CD1c-positive myeloid dendritic cell (primary cell): ENCODE data around the gene NFYC.
A peak's percentile ranks its signal among the peaks of the same experiment; 100 is the strongest.

Experiments
- DNase-seq: peaks from one replicate; pipeline ENCODE4 v3.0.0-alpha.2; 2016; ENCODE audit errors: extremely low spot score

The NFYC gene

DNA sequence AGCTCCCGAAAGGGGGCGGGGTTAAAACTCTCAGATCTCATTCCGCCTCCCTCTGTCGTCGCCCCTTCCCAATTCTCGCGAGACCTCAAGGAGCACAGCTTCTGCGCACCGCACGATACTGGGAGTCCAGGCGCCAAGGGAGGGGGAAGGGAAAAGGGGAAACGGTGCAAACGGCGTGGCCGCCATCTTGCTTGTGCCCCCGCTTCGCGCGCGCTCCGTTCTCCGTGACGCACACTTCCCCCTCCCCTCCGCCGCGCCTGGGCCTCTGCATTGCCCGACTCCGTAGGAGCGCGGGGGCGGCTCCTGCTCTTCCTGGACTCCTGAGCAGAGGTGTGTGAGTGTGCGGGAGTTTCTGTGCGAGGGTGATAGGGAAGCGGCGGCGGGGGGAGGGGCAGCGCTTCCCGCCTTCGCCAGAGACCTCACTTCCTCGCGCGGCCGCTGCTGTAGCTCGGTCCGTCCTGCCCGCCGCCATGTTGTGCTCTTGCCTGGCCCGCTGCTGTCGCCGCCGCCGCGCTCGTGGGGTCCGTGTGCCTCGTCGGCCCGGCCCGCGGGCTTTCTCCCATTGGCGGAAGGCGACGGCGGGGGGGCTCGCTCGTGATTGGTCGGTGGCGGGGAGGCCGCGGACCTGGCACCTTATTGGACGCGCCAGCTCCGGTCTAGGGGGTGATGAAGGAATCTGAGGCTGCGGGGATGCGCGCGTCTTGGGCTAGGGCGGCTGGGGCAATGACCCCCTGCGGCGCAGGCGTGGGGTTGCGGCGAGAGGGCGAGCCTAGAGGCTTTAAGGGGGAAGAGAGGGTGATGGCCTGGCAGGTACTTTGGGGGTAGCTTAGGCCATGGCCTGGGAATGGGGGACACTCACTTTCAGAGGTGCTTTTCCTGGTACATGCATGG is at the start of gene NFYC:
NFYC (plus strand) TSS at position 167 of the 891 bp plus-strand sequence. CDS start 47,140 bp downstream, outside the sequence.
- peak; percentile 100 for DNase-seq

DNA sequence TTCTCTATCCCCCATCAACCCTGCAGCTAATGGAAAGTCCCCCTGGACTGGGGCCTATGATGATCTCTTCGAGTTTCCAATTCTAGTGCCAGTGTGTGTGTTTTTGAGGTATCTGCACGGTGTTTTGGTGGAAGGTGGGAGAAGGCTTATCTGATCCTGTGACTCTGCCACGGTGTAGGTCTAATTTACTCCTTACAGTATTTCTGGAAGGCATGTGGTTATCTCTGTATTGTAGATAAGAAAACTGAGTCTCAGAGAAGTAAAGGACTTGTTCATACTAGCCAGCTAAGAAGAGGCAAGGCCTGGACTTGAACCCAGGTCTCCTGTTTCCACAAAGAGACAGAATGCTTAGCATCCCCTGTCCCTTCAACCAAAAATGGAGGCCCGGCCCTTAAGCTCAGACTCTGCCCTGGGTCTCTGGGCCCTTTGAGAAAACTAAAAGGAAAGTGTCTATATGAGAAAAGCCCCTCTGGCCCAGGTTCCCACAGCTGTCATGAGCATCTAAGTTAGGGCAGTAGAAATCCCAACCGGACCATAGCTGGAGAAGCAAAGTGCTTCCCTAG is 46.3 kb upstream of the NFYC start:
- no peak for DNase-seq

DNA sequence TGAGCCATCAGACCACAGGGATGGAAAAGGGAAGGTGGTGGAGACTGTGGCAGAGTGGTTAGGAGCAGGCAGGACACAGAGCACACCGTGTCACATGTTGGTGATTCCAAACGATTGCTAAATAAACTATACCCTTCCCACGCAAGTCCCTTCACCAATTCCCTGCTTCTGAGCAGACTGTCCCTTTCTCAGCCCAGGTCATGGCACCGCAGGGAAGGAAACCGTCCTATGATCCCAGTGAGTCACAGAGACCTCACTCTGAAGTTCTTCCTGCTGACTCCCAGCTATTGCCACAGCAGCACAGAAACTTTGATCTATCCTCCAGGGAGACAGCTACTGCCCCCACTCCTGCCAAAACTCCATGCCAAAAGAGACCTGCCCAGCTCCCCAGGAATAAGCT is 45.2 kb upstream of the NFYC start:
- peak; percentile 22 for DNase-seq

DNA sequence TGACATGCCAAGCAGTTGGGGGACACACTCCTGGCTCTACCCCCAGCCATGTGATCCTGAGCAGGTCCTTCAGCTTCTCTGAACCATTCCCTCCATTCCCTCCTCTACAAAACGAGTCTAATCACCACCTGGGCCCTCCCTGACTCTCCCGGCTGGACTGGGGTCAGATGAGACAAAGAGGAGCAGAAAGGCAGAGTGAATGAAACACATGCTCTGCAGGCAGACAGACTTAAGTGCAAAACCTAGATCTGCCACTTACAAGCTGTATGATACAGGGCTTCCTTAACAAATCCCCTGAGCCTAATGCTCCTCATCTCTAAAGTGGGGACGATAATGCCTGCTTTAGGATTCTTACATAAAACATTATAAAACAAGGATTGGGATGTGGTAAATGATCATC is 43.3 kb upstream of the NFYC start:
- no peak for DNase-seq

DNA sequence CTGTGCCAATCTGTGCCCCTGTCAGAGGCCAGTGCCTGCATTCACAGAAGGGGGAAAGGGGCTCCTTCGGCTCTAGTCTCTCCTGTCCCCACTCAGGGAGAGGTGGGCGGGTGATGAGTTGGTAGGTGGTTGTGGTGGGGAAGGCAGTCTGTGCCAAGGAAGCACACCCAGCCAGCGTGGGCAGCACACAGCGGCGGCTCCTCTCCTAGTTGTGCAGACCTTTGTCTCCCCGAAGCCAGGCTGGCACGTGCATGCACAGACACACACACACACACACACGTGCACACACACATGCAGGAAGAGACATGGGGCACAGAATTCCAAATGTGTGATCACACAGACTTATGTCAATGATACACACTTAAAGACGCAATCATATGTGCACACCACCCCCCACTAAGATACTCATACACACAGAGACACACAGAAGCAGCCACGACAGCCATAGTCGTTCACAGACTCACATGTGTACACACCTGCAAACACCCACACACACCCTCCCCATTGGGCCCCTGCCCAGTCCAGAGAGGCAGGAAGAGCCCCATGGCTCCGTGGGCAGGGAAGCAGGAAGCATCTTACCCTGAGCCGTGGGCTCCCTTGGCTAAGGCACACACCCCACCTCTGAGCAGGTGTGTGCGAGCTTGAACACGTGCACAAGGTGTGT is 42.4 kb upstream of the NFYC start:
- DNase-seq = no peak

DNA sequence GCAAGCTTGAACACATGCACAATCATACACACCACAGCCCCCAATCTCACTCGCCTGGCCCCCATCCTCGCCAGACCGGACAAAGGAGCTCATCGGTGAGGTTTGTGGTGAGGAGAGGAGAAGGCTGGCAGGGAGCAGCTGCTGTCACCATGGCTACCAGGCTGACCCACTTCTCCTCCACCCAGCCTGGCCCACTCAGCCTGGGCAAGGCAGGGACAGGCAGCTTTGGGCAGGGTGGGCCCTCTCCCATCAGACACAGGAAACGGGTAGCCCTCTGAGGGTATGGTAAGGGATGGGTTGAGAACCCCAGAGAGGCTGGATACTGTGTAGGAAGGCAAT is 41.9 kb upstream of the NFYC start:
- no peak for DNase-seq

DNA sequence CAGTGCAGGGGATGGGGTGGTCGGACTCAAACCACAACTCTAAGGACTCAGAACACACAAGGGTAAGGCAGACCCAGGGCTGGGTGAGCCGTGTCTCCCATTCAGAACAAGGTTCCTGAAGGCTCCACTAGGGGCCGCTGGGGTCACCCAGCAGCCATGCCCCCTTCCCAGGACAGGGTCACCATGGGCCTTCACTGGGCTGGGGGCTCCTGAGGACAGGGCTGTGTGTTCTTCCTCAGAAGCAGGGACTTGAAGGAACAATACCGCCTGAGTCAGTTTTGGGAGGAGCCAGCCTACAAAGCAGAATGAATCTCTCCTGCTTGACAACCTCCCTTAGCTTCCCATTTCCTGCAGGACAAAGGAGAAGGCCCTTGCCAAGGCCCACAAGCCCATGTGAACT is 41.4 kb upstream of the NFYC start:
- peak; percentile 37 for DNase-seq

DNA sequence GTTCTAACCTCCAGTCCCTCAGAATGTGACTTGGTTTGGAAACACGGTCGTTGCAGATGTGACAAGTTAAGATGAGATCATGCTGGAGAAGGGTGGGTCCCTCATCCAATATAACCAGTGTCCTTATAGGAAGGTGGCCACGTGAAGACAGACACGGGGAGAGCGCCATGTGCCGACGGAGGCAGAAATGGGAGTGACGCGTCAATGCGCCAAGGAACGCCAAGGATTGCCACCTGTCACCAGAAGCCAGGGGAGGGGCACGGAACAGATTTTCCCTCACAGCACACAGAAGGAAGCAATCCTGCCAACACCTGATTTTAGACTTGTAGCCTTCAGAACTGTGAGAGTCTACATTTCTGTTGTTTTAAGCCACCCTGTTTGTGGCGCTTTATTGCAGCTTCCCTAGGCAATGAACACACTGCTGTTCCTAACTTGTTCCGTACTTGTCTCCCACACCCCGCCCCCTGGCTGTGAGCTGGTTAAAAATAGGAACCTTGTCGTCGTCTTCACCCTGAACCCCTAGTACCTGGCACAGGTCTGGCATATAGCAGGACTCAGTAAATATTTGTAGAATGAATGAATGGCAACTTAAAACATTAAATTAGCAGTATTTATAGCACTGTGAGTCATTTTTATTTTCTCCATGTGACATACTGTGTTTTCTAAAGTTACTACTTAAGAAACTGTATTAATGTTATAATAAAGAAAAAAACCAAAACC is 40.2 kb upstream of the NFYC start:
- no peak for DNase-seq

DNA sequence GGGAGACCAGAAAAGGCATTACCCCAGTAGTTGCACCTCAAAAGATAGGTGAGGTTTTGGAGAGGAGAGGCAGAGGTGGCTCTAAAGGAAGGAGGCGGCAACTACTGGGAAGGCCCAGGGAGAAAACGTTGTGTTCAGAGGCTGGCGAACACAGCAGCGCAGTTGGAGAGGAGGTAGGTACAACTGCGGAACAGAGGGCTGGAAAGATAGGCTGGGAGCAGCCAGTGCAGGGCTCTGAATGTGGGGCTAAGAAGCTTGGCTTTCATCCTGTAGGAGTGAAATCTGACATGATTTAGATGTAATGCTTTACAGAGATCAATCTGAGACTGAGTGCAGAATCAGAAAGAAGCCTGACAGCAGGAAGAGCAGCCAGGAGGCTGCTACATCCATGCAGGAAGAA is 39.0 kb upstream of the NFYC start:
- no peak for DNase-seq

DNA sequence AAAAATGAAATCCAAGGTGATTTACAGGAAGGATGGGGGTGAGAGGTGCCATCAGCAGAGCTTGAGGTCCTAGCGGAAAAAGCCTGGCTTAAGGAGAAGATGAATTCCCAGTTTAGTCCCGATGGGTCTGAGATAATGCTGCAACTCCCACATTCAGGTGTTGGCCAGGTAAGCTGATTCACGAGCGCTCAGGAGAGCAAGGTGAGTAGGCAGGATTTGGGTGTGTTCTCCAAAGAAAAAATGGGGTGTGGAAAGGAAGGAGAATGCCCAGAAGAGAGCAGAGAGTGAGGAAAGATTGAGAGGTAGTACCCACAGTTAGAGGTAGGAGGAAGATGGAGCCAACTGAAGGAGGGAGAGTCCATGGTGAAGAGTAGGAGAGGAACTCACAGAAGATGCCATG is 38.5 kb upstream of the NFYC start:
- no peak for DNase-seq

DNA sequence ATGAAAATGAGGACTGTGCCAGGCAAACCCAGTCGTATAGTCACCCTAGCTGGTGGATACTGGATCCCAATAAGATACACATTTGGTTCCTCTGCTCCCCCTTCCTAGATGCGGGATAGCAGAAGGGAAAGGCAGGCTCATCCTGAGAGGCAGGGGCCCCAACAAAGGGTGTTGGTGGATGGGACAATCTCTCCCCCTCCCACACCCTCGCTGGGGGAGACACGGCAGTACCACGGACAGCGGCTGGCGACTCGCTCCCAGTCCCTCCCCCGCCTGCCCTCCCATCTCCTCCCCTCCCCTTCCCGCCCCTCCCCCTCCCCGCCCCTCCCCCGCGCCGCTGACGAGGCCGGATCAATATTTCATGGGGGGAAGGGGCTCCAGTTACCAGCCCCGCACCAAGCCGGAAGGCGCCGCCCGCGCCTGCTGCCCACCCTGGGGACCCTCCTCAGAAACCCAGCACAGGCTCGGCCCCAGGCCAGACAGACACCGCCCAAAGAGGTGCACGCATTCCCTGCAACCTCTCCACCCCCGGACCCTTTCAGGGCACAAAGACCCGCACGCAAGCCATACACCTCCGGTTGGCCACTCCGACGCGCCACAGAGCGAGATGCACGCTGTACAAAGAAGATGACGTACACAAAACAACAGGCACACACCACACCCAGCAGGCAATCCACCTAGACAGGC is 37.5 kb upstream of the NFYC start:
- DNase-seq = no peak

DNA sequence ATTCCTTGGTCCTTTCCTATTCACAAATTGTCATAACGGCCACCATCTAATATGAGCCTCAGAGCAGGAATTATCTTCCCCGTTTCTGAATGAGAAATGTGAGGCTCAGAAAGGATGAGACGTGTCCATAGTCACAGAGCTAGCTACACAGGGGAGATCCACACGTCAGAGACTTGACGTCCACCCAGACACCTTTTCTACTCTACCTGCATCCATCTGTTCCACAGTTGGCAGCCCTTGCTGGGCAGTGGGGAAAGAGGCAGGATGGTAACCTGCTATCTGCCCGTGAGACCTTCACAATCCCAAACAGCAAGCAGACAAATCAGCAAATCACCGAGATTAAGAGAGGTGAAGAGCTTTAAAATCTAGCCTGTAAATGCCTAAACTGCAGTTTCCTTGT is 34.5 kb upstream of the NFYC start:
- no peak for DNase-seq

DNA sequence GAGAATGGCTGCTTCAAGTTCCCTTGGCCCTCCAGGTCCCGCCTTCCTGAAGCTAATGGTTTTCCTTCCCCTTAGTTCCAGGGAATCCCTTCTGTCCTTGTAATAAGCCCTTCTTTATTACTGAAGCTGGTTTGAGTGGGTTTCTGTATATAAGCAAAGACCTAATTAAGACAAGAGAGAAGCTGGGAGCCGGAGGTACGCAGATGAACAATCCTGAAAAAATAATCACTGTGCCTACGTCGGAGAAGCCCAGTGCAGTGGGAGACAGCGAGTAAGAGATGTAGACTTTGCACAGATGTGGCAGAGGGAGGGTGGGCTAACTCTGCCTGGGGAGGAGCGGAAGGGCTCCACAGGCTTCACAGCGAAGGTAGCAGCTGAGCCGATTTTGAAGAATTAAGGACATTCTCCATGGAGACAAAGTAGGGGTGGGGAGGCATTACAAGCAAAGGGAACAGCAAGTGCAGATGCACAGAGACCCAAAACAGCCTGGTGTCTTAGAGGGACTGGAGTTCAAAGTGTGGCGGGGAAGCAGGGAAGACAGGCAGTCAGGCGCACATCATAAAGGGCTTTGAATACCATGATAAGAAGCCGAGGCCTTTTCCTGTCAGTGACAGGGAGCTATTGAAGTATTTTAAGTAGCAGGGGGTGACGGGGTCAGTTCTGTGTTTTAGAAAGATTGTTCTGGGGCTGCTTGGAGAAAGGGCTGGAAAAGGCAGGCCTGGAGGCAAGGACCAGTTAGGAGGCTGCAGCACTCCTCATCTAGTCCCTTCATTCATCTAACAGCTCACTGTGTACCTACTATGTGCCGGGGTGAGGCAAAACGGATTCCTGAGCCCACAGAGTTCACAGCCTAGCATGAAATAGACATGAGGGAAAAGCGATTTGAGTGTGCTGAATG is 32.5 kb upstream of the NFYC start:
- no peak for DNase-seq

DNA sequence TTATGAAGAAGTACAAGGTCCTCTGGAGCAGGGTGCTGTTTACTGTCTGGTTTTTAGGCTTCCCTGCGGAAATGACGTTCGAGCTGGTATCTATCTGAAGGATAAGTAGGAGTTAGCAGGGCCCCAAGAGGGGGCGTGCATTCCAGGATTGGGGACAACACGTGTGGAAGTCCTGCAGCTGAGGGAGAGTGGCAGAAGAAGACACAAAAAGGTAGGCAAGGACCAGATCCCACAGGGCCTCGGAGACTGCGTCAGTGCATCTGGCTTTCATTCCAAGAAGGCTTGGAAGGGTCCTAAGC is 31.9 kb upstream of the NFYC start:
- DNase-seq = no peak

DNA sequence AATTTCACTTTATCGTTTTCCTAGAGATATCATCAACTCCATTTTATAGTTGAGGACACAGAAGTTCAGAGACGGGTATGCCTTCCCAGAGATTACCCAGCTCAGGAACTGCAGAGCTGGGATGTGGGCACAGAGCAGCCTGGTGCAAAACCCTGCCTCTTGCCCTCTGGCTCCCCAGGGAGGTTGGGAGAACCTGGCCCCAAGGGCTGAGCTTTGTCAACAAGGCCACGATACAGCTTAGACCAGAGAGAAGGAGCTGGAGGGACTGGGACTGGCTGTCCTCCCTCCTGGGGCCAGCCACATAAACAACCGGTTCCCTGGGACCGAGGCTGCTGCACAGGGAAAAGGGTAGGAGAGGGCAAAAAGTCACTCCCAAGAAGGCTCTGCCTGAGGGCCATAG is 29.8 kb upstream of the NFYC start:
- DNase-seq = no peak

DNA sequence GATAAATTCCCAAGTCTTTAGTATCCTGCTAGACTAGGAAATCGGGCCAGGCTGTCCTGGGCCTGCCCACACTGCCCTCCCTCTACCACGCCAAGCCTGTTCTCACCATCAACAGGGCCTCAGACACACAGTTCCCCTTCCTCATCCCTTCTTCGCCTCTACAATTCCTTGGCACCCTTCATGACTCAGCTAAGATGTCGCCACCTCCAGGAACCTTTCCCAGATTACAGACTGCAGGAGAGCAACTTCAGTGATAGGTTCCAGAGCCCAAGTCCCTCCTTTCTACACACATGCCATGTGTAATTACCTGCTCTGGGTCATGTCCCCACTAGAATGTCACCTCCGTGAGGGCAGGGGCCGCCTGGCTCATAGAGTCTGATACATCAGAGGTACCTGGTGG is 29.4 kb upstream of the NFYC start:
- DNase-seq = no peak

DNA sequence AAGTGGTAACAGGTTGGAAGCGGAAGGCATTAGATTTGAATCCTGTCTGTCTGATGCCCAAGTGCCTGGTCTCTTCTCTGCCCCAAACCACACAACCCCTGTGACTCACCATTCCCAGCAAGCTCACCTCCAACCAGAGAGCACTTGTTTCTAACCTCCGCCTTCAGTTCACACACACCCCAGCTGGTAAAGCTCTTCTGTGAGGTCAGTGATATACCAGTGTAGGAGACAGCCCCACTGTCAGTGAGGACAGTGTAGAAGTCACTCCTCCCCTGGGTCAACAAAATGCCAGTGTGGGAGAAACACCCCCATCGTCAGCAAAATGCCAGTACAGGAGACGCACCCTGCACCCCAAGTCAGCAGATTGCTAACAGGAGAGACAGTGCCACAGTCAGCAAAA is 28.6 kb upstream of the NFYC start:
- DNase-seq = no peak

DNA sequence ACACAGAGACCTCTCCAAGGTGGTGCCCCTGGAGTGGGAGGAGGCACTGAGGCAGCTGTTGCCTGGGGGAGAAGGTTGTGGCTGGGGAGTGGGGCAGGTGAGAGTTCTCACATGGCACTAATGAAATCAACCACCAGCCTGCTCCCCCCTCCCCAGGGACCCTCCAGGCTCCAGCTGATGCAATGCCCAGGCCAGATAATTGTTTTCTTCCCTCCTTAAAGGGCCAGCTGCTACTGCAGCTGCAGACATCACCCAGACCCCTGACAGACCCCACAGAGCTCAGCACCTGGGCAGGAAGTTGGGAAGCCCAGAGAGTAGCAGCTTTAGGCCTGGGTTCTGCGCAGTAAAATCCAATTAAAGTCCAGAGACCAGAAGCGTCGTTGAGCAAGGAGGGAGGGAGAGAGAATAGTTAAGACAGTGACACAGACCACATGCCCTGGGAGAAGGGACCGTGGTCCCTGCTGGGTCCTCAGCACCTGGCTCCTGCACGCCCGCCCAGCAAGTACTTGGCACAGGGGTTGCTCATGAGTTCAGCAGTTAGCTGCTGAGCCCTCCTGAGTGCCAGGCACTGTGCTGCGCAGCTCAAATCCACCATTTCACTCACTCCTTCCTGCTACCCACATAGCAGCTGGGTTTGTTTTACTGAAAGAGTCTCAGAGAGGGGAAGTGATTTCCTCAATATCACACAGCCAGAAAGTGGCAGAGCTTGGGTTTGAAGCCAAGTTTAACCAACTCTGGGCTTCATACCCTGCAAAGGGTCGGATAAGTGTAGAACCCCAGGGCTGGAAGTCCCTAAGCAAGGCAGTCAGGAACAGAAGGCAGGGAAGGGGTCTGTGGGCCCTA is 28.0 kb upstream of the NFYC start:
- DNase-seq = no peak

DNA sequence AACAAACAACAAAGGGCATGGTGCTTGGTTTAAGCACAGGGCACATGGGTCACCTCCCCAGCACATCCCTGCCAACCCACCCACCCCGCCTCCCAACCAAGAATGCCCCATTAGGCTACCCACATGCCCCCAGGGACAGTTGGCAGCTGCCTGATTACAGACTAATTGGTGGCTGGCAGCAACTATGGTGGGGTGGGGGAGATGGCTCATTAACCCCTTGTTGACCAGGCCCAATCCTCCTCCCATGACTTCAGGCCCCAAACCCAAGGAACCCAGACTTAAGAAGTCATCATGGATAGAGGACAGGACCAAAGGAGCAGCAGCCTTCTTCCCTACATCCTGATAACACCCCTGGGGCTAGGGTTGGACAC is 27.4 kb upstream of the NFYC start:
- no peak for DNase-seq

DNA sequence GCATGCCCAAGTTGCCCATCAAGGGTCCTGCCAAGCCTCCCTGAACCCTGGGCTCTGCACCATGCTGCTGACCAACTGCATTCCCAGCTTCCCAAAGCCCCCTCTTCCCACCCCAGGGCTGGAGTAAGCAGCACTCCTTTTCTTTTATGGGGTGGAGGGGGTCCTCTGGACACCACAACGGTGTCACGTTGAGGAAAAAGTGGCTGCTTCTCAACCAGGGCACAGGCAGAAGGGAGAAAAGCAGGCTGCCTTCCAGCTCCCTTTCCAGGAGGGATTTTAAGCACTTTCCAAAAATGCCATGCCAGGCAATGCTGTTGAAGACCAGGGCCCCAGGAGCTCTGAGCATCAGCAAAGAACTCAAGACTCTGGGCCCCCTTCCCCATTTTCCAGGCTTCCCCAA is 26.7 kb upstream of the NFYC start:
- DNase-seq = no peak
